Stimulated activated CD4-positive, alpha-beta T cell treated with anti-CD3 and anti-CD28 coated beads, Interleukin-4, amount 100 ng/mL, for 4 hours (primary cell): ENCODE data around the gene GPI.

Source experiments
- DNase-seq, 2 experiments: peaks; one replicate each; pipeline ENCODE4 v3.0.0-alpha.2; 2020

The GPI gene

GRCh38 chr19:34341935-34342680 is 22.9 kb upstream of the GPI start:
- DNase-seq, result no peak

DNA sequence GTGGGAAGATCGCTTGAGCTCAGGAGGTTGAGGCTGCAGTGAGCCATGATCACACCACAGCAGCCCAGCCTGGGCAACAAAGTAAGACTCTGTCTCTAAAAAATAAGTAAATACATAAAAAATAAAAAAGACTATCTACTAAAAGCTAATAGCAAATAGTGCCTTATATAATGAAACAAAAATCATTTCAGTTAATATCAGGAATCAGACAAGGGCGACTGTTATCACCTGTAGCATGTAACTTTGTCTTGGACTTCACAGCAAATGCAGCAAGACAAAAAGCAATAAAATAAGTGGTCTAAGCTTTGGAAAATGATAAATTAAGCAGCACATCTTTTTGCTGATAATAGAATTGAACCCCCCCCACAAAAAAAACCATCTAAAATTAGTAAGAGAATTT is 21.2 kb upstream of the GPI start:
- no peak for DNase-seq

GRCh38 chr19:34345947-34346351 is 19.0 kb upstream of the GPI start:
- peak; percentile 57 to 69 for DNase-seq

DNA sequence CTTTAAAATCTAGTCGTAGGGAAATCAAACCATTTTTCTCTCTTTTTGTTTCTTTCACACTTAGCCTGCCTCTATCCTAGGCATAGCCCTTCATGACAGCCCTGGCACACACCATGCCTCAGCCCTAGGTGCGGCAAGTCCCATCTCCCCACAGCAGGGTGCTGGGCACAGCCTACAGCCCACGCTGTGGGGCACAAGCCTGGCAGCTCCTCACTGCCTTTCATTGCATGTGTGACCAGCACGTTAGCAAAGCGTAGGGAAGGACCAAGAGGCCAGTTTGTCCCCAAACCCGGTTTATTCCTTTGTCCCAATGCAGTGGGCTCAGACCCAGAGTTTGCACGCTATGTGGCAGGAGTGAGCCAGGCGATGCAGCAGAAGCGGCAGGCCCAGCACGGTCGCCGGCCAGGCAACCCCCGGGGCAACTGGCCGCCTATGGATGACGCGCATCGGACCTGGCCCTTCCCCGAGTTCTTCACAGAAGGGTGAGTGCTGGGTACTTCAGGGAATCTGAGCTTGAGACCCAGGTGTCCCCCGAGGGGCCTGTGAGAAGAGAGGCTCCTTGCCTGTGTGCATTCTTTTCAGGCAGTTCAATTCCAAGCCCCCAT is 17.3 kb upstream of the GPI start:
- DNase-seq, result no peak

- no peak for DNase-seq
These were observed 16.0 kb upstream of the GPI start for GRCh38 chr19:34348899-34349487.

DNA sequence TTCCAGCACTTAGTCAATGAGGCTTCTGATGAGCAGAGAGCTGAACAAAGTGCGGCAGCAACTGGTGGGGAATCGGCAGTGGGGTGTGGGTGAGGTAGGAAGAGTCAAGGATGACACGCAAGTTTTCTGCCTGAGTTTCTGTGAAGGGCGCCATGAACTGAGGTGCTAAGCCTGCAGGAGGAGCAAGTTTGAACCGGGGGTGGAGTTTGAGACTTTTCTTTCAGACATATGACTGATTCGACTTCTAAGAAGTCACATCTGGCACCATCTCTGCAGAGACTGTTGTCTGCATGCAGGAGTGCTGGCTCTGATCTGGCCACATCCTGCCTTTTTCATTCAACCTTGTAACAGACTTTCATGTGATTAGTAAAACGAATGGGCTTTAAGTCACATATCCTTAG is 14.8 kb upstream of the GPI start:
- DNase-seq, result peak; percentile 28 to 74

- no peak for DNase-seq
These were observed 13.6 kb upstream of the GPI start for GRCh38 chr19:34351382-34351826.

DNA sequence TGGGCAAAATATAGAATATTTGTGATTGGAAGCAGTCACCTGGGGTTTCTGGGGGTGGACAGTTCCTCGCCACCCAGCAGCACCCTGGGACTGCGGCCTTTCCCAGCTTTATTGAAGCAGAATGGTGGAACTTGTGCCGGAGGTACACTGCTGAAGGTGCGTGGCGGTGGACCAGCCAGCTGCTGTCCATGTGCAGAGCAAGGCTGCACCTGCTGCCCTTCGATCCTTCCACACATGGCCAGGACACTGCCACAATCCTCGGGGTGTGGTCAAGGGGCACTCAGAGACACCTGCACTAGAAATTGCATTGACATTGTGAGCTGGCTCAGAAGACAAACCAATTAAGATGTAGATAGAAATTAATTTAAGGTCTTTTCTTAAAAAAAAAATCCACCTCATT is 11.4 kb upstream of the GPI start:
- no peak for DNase-seq

- DNase-seq, result no peak
These were observed 9.8 kb upstream of the GPI start for GRCh38 chr19:34355201-34355600.

DNA sequence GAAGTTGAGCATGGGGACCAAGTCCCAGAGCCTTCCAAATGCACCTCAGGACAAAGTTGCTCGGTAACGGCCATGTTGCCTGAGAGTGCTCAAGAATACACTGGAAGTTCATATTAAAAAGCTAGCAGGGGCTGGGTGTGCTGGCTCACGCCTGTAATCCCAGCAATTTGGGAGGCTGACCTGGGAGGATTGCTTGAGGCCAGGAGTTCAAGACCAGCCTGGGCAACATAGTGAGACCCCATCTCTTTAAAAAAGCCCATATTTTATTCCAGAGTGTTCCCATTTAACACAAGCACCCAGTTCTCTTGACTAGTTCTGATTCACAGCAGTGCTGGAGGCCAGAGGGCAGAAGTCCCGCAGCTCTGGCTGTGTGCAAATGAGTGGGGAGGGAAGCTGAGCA is 8.1 kb upstream of the GPI start:
- no peak for DNase-seq

- DNase-seq, result no peak
These were observed 7.6 kb upstream of the GPI start for GRCh38 chr19:34357431-34357830.

GRCh38 chr19:34359140-34359953 is 5.6 kb upstream of the GPI start:
- peak; percentile 96 to 97 for DNase-seq

GRCh38 chr19:34359954-34360315 is 5.1 kb upstream of the GPI start:
- no peak for DNase-seq

- DNase-seq, result no peak
These were observed 4.6 kb upstream of the GPI start for GRCh38 chr19:34360354-34360909.

DNA sequence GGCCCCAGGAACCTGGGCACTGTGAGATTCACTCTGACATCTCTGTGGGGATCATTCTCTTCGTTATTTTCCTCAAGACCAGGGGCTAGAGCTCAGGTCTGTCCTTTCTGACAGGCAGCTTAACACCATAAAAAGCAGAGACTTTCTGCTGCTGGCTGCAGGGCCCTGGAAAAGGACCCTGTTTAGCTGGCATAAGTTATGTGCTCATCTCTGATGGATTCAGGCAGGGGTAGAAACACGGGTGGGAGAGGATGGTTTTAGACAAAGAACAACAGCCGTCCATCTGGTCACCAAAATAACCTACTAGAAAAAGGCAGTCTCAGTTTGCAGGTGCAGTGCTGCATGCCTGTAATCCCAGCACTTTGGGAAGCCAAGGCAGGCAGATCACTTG is 2.3 kb upstream of the GPI start:
- no peak for DNase-seq

GRCh38 chr19:34363094-34363493 is 1.9 kb upstream of the GPI start:
- DNase-seq, result no peak

DNA sequence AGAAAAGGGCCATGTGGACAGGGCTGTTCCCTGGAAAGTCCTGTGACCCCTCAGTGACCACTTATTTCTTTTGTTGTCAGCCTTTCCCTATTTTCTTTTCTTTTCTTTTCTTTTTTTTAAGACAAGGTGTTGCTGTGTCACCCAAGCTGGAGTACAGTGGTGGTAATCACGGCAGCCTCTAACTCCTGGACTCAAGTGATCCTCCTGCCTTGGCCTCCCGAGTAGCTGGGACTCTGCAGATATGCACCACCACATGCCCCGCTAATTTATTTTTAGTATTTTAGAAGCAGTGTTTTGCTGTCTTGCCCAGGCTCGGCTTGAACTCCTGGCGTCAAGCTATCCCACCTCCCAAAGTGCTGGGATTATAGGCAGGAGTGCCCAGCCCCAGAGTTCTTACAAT is 1.1 kb upstream of the GPI start:
- no peak for DNase-seq

- DNase-seq, result no peak
These were observed 550 bp upstream of the GPI start for GRCh38 chr19:34364462-34364829.

DNA sequence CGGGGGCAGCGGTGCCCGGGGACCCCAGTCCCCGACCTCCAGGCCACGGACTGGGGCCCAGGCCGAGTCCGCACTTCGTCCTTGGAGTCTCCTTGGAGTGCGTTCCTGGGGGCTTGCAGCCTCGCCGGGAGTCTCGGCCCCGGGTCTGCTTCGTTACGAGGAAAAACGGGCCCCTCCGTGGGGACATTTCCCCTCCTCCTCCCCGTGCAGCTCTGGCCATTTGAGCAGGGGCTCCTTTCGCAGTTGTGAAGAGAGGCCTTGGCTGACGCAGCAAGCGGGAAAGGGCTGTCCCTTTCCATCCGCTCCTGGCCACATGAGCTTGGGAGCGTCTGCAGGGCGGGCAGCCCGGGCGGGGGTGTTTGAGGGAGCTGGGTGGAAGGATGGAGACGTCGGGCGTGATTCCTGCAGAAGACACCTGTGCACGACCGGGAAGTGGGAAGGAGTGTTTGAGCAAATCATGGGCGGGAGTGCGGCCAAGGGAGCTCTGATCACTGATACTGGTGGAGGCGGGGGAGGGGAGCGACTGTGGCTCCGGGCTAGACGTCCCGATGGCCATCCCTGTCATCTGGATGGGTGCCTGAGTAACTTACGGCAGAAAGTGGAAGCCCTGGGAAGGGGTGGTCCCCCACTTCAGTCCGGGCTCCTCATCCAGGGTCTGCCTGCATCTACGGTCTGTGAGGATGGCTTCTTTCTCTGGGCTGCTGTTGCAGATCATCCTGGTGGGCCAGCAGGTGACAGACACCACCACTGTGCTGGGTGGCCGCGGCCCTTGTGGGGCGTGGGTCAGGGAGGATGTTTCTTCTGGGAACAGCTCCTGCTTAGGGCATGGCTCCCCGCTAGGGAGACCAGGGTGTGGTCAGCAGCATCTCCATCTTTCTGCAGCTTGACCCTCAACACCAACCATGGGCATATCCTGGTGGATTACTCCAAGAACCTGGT is 736 bp downstream of the GPI start:
- peak in 1 of 2 experiments; percentile 27 for DNase-seq

- no peak for DNase-seq
These were observed 2.0 kb downstream of the GPI start for GRCh38 chr19:34366738-34367623.

DNA sequence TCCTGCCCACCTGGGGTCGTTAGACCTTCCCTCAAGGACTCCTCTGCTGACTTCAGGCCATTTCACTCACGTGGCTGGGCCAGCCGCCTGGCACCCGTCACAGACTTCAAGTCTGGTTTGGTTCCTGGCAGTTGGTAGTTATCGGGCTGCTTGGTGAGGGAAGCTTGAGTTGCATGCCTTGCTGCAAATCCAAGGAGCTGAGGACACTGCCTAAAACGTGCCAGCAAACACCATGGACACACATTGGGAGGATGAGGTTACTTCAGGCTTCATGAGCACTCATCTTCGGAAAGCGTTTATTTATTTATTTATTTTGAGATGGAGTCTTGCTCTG is 2.6 kb downstream of the GPI start:
- DNase-seq, result no peak
